ENCODE data around the gene PCARE. TPM values are rescaled to one million over a fixed set of nuclear protein-coding genes. Genes with fewer than 3 reads are reported as not detected.

Gene PCARE
- total and polyA plus RNA-seq, 4 experiments from 2014 or later: not detected

DNA sequence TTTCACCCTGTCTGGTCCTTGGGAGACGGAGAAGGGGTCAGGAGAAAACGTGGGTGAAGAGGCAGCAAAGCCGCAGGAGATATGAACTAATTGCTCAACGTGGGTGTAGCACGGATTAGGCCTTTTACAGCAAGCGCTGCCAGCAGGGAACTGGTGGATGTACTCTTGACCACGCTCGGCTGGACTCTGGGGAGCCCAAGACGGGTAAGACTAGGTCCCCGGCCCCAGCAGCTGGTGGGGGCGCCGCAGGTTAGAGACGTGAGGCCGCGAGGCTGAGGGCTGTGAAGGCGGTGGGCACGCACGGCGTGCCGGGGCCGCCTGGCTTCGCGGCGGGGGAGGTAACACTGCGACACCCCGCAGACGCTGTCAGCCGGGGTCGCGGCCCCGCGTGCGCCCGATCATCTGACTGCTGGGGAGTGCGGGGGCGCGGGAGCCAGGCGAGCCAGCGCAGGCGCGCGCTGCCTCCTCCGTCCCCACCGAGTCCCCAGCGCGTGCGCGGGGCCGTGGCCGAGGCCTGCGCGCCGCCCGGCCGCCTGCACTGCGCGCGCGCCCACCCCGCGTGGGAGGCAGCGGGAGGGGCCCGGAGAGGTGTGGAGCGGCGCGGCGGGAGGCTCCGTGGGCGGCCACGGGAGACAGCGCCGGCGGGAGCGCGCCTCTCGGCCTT lies 40.8 kb upstream of the PCARE start, which contains the start of gene CLIP4:
Gene CLIP4, plus strand, starts transcription at position 470 of the 664 bp plus-strand sequence. CDS start 5,974 bp downstream, outside the sequence.
- Histone ChIP-seq H3K27me3 (ENCODE audit: insufficient read depth, low read length) (no peaks in the 10 kb centered on the region), H3K36me3 (ENCODE audit: insufficient read depth, low read length) (no peaks in the 10 kb centered on the region), H3K27ac (ENCODE audit: low read depth, low read length) (peak within 1 kb of the TSS; percentile 78), H3K9me3 (ENCODE audit: control insufficient read depth in 1 of 2, low read length in 2 of 2) (no peaks in the 10 kb centered on the region), H3K4me3 (ENCODE audit: low read length in 2 of 2) (peak within 1 kb of the TSS; percentile 83 to 88), H3K4me1 (ENCODE audit: insufficient read depth, low read length) (peaks cover 43% of the 10 kb centered on the region)
- POLR2A ChIA-PET (ENCODE audit: partially characterized antibody): interaction anchor here (0.8 to 8.6 kb wide), 3 partner anchors 9 to 245 kb away, joined by 3 to 209 read pairs (median 12); partner anchors contain the start of gene TRMT61B
- no peaks in the 10 kb centered on the region for H3K27me3 Mint-ChIP-seq
- CTCF ChIA-PET (ENCODE audit: partially characterized antibody): interaction anchor here (2.4 kb wide), 1 partner anchor 99 kb away, joined by 12 read pairs; no protein-coding TSS in a partner anchor
- peak within 1 kb of the TSS; percentile 94 to 97 (median 96) for H3K4me3 Mint-ChIP-seq
- peak; percentile 70 to 78 (median 76) for DNase-seq
- peaks cover 28 to 51% (median 41%) of the 10 kb centered on the region in 4 donors for H3K4me1 Mint-ChIP-seq
- H3K9me3 Mint-ChIP-seq: no peaks in the 10 kb centered on the region
- intact Hi-C loops (cut with micrococcal nuclease): loop anchor here (10.0 kb wide), 1 partner anchor 1030 kb away; the partner anchor contains the start of gene YPEL5
- H3K27ac Mint-ChIP-seq: peak within 1 kb of the TSS; percentile 96 to 98 (median 97)
- H3K36me3 Mint-ChIP-seq: peaks cover 0 to 10% of the 10 kb centered on the region in 2 donors

GRCh38 chr2:29114586-29114945 lies 40.2 kb upstream of the PCARE start:
- POLR2A ChIA-PET (ENCODE audit: partially characterized antibody): interaction anchor here (0.8 to 8.6 kb wide), 2 partner anchors 8 to 101 kb away, joined by 3 to 209 read pairs; no protein-coding TSS in a partner anchor
- Mint-ChIP-seq H3K36me3 (peaks cover 0 to 9% of the 10 kb centered on the region in 2 donors), H3K27me3 (peaks cover 0 to under 1% of the 10 kb centered on the region in 2 donors), H3K27ac (peak overlapping the region; percentile 87 to 98 (median 96)), H3K4me3 (peak overlapping the region; percentile 89 to 97 (median 94)), H3K4me1 (peaks cover 25 to 46% (median 37%) of the 10 kb centered on the region in 4 donors), H3K9me3 (no peaks in the 10 kb centered on the region)
- no peaks in the 10 kb centered on the region for H3K36me3 ChIP-seq (ENCODE audit: insufficient read depth, low read length)
- H3K27me3 ChIP-seq (ENCODE audit: insufficient read depth, low read length): no peaks in the 10 kb centered on the region
- H3K27ac ChIP-seq (ENCODE audit: low read depth, low read length): peak overlapping the region; percentile 56
- peak in 1 of 5 donors; percentile 36 for DNase-seq
- H3K9me3 ChIP-seq (ENCODE audit: control insufficient read depth in 1 of 2, low read length in 2 of 2): no peaks in the 10 kb centered on the region
- CTCF ChIA-PET (ENCODE audit: partially characterized antibody): interaction anchor here (1.5 kb wide), 1 partner anchor 99 kb away, joined by 6 read pairs; no protein-coding TSS in a partner anchor
- peaks cover 41% of the 10 kb centered on the region for H3K4me1 ChIP-seq (ENCODE audit: insufficient read depth, low read length)
- H3K4me3 ChIP-seq (ENCODE audit: low read length in 2 of 2): peak overlapping the region in 1 of 2 donors; percentile 59
- intact Hi-C loops (cut with micrococcal nuclease): loop anchor here (10.0 kb wide), 1 partner anchor 1030 kb away; the partner anchor contains the start of gene YPEL5

DNA sequence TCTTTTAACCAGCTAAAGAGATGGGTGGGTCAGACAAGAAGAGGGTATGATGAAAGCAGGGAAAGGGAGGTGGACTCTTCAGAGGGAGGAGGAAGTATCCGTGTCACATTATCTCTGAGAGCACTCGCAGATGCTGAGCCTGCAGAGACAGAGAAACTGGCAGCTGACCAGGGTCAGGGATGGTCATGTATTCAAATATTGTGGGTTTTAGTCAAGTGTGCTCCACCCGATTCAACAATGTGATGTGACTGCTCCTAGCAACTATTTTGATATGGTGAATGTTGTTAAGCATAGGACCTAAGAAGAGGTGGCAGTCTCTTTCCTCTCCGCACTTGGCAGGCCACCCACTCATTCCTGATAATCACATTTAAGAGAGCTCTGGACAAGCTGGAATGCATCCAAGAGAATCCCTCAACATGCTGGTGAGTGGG lies 39.6 kb upstream of the PCARE start:
- DNase-seq: no peak
- ChIA-PET CTCF (ENCODE audit: partially characterized antibody) (interaction anchor here (1.5 kb wide), 1 partner anchor 99 kb away, joined by 6 read pairs; no protein-coding TSS in a partner anchor), POLR2A (ENCODE audit: partially characterized antibody) (interaction anchor here (8.6 kb wide), 1 partner anchor 100 kb away, joined by 209 read pairs; no protein-coding TSS in a partner anchor)
- Mint-ChIP-seq H3K4me1 (peaks cover 19 to 40% (median 30%) of the 10 kb centered on the region in 4 donors), H3K36me3 (peaks cover 0 to 9% of the 10 kb centered on the region in 2 donors), H3K27me3 (peaks cover 0 to 2% of the 10 kb centered on the region in 2 donors), H3K9me3 (no peaks in the 10 kb centered on the region), H3K4me3 (peak overlapping the region; percentile 72 to 97 (median 94)), H3K27ac (peak overlapping the region in 5 of 7 donors; percentile 6 to 97 (median 95))
- H3K27ac ChIP-seq (ENCODE audit: low read depth, low read length): no peak overlapping the region
- no peaks in the 10 kb centered on the region for H3K36me3 ChIP-seq (ENCODE audit: insufficient read depth, low read length)
- H3K4me1 ChIP-seq (ENCODE audit: insufficient read depth, low read length): peaks cover 34% of the 10 kb centered on the region
- H3K27me3 ChIP-seq (ENCODE audit: insufficient read depth, low read length): no peaks in the 10 kb centered on the region
- no peaks in the 10 kb centered on the region for H3K9me3 ChIP-seq (ENCODE audit: control insufficient read depth in 1 of 2, low read length in 2 of 2)
- H3K4me3 ChIP-seq (ENCODE audit: low read length in 2 of 2): no peak overlapping the region
- intact Hi-C loops (cut with micrococcal nuclease): loop anchor here (10.0 kb wide), 1 partner anchor 1031 kb away; the partner anchor contains the start of gene YPEL5

DNA sequence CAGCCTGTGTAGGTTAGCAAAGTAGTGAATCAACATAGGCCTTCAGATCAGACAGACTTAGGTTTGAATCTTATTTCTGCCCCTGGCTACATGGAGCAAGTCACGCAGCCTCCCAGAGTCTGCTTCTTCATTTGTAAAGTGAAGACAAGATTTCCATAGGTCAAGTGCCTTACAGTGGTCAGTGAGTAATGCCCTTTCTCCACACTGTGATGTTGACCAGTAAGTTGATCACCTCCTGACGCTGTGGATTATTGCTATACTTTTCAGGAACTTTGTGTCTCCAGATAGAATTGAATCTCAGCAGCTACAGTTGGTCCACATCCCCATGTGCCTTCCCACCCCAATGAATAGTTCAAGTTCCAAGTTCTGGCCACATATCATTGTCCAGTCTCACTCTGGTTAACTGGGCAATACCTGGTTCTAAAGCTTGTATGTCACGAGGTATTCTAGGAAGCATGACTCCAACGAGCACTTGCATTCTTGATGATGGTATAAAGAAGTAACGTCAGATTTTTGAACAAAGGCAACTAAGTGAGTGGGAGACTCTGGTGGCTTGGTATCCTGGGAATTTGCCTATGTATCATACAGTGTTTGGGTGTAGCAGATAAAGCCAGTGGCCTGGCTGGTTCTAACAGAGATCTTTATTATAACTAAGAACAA lies 38.8 kb upstream of the PCARE start:
- no peak overlapping the region for H3K4me3 ChIP-seq (ENCODE audit: low read length in 2 of 2)
- Mint-ChIP-seq H3K9me3 (no peaks in the 10 kb centered on the region), H3K27me3 (peaks cover under 1 to 2% of the 10 kb centered on the region in 2 donors), H3K4me3 (peak overlapping the region in 6 of 8 donors; percentile 15 to 93 (median 64)), H3K27ac (peak overlapping the region in 2 of 7 donors; percentile 1 to 29), H3K36me3 (peaks cover 0 to 9% of the 10 kb centered on the region in 2 donors), H3K4me1 (peaks cover 16 to 33% (median 26%) of the 10 kb centered on the region in 4 donors)
- no peak for DNase-seq
- no peak overlapping the region for H3K27ac ChIP-seq (ENCODE audit: low read depth, low read length)
- H3K9me3 ChIP-seq (ENCODE audit: control insufficient read depth in 1 of 2, low read length in 2 of 2): no peaks in the 10 kb centered on the region
- intact Hi-C loops (cut with micrococcal nuclease): loop anchor here (10.0 kb wide), 1 partner anchor 1032 kb away; the partner anchor contains the start of gene YPEL5
- no peaks in the 10 kb centered on the region for H3K36me3 ChIP-seq (ENCODE audit: insufficient read depth, low read length)
- peaks cover 28% of the 10 kb centered on the region for H3K4me1 ChIP-seq (ENCODE audit: insufficient read depth, low read length)
- H3K27me3 ChIP-seq (ENCODE audit: insufficient read depth, low read length): no peaks in the 10 kb centered on the region
- ChIA-PET CTCF (ENCODE audit: partially characterized antibody) (interaction anchor here (1.5 kb wide), 1 partner anchor 98 kb away, joined by 6 read pairs; no protein-coding TSS in a partner anchor), POLR2A (ENCODE audit: partially characterized antibody) (interaction anchor here (8.6 kb wide), 1 partner anchor 99 kb away, joined by 209 read pairs; no protein-coding TSS in a partner anchor)

GRCh38 chr2:29112379-29112778 lies 38.1 kb upstream of the PCARE start:
- no peaks in the 10 kb centered on the region for H3K36me3 ChIP-seq (ENCODE audit: insufficient read depth, low read length)
- H3K4me1 ChIP-seq (ENCODE audit: insufficient read depth, low read length): peaks cover 20% of the 10 kb centered on the region
- Mint-ChIP-seq H3K4me1 (peaks cover 12 to 25% (median 19%) of the 10 kb centered on the region in 4 donors), H3K9me3 (no peaks in the 10 kb centered on the region), H3K36me3 (peaks cover 0 to 9% of the 10 kb centered on the region in 2 donors), H3K4me3 (no peak overlapping the region), H3K27me3 (peaks cover 2 to 4% of the 10 kb centered on the region in 2 donors), H3K27ac (no peak overlapping the region)
- no peak overlapping the region for H3K4me3 ChIP-seq (ENCODE audit: low read length in 2 of 2)
- intact Hi-C loops (cut with micrococcal nuclease): loop anchor here (10.0 kb wide), 1 partner anchor 1032 kb away; the partner anchor contains the start of gene YPEL5
- no peaks in the 10 kb centered on the region for H3K9me3 ChIP-seq (ENCODE audit: control insufficient read depth in 1 of 2, low read length in 2 of 2)
- H3K27me3 ChIP-seq (ENCODE audit: insufficient read depth, low read length): no peaks in the 10 kb centered on the region
- DNase-seq: no peak
- H3K27ac ChIP-seq (ENCODE audit: low read depth, low read length): no peak overlapping the region
- CTCF ChIA-PET (ENCODE audit: partially characterized antibody): no interaction called here
- POLR2A ChIA-PET (ENCODE audit: partially characterized antibody): no interaction called here

DNA sequence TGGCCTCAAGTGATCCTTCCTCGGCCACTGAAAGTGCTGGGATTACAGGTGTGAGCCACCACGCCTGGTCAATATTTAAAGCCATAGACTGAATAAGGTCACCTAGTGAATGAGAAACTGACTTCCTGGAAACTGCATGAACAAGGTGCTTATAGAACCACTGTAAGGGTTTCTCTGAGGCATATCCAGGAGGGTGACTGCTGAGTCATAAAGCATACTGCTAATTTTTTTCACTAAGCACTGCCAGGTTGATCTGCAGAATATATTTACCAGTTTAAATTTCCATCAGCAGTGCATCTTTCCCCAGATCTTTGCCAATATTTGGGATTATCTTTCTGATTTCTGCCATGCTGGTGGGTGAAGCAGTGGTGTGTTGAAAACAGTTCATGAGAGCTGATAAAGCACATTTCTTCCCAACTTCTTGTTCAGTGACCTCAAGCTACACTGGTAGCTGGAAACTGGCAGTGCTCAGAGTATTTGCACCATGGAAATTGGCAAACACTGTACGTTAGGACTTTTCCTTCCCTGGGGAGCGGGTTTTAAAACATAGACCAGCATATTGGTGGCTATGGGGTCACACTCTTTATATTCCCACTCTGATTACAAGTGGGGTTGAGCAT lies 36.7 kb upstream of the PCARE start:
- POLR2A ChIA-PET (ENCODE audit: partially characterized antibody): no interaction called here
- Histone ChIP-seq H3K27me3 (ENCODE audit: insufficient read depth, low read length) (no peaks in the 10 kb centered on the region), H3K4me1 (ENCODE audit: insufficient read depth, low read length) (peaks cover 11% of the 10 kb centered on the region), H3K36me3 (ENCODE audit: insufficient read depth, low read length) (no peaks in the 10 kb centered on the region), H3K27ac (ENCODE audit: low read depth, low read length) (no peak overlapping the region), H3K4me3 (ENCODE audit: low read length in 2 of 2) (no peak overlapping the region), H3K9me3 (ENCODE audit: control insufficient read depth in 1 of 2, low read length in 2 of 2) (no peaks in the 10 kb centered on the region)
- peaks cover 0 to 5% of the 10 kb centered on the region in 2 donors for H3K36me3 Mint-ChIP-seq
- H3K27ac Mint-ChIP-seq: no peak overlapping the region
- CTCF ChIA-PET (ENCODE audit: partially characterized antibody): no interaction called here
- H3K27me3 Mint-ChIP-seq: peaks cover 2 to 4% of the 10 kb centered on the region in 2 donors
- H3K9me3 Mint-ChIP-seq: no peaks in the 10 kb centered on the region
- intact Hi-C loops (cut with micrococcal nuclease): loop anchor here (10.0 kb wide), 1 partner anchor 1034 kb away; the partner anchor contains the start of gene YPEL5
- no peak for DNase-seq
- H3K4me1 Mint-ChIP-seq: peaks cover 5 to 12% (median 9%) of the 10 kb centered on the region in 4 donors
- no peak overlapping the region for H3K4me3 Mint-ChIP-seq
